COLO668 (cell line): ENCODE results near the gene FBXL4.

Experiments used
- DNase-seq: peaks from one replicate; lab custom pipeline; 2025; ENCODE audit not compliant: unreplicated experiment; lab: John Stamatoyannopoulos, UW

Gene FBXL4

DNA sequence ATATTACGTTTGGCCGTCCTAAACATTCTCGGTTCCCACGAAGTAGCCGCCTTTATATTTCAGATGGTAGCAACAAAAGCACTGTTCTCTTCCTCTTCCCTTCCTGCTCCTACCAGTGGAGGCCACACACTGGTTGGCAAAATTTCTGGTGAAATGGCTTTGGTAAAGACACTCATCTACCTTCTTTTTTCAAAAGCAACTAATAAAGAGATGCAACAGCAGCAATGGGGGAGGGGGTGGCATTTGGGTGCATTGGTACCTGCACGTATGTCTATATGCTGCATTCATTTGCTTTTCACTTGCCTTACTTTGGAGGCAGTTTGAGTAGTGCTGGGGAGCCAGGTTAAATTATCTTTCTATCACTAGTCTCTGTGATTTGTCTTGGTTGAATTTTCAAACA is 107.4 kb downstream of the FBXL4 start:
- DNase-seq, result no peak

GRCh38 chr6:98839781-98840361 is 107.9 kb downstream of the FBXL4 start:
- DNase-seq, result peak; percentile 23

DNA sequence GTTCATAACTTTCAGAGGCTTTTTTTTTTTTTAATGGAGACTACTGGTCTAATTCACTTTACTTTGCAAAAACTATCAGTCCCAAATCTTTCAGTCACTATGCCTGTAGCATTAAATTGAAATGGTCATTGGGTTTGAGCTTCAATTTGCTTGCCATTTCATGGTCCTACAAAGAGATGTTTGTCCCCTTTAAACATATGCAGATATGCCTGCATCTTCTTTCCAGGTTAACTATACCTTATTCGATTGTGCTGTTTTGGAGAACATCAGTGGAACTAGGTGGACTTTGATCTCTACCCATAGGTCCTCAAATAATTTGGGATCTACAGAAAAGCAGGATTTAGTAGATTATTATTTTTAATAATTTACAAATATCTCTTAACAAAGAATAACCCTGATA is 108.8 kb downstream of the FBXL4 start:
- DNase-seq, result no peak

- no peak for DNase-seq
These were observed 109.7 kb downstream of the FBXL4 start for GRCh38 chr6:98838032-98838431.

DNA sequence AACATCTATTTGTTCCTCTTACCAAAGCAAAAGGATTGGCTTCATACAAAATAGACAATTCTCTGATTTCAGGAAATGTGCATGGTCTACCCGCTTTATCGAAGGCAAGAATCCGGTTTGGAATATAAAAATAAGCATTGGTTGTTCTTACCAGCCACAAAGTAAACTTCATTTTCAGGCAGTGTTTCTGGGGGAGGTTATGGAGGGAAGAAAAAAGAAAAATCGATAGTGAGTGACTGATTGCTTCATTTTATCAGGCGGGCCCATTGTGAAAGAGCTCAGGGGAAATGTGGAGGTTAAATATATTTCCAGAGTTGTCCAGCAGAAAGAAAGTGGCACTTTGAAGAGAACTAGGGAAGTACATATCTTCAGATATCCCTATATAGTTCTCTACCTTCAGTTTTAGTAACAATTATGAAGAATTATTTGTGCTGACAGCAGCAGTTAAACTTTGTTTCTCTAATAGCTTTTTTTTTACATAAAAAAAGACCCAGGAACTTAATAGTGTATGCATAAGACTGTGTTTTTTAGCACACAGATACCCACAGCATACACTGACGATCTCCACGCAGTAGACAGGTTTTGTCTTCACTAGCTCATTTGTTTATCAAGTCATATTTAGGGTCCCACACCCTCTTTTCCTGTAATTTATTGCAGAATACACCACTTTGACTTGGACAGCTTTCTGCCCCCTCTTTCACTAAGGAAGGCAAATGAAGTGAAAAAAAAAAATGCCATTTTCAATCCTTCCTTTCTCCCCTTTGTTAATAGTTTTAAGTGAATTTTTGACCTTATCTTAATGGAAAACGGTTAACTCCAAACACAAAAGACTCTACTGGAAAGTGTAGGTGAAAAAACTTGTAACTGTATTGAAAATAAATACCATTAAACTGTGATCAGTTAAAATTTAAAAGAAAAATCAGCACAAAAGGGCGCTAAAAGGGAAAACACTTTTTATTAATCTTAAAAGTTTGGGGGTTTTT is 110.5 kb downstream of the FBXL4 start:
- DNase-seq, result no peak

DNA sequence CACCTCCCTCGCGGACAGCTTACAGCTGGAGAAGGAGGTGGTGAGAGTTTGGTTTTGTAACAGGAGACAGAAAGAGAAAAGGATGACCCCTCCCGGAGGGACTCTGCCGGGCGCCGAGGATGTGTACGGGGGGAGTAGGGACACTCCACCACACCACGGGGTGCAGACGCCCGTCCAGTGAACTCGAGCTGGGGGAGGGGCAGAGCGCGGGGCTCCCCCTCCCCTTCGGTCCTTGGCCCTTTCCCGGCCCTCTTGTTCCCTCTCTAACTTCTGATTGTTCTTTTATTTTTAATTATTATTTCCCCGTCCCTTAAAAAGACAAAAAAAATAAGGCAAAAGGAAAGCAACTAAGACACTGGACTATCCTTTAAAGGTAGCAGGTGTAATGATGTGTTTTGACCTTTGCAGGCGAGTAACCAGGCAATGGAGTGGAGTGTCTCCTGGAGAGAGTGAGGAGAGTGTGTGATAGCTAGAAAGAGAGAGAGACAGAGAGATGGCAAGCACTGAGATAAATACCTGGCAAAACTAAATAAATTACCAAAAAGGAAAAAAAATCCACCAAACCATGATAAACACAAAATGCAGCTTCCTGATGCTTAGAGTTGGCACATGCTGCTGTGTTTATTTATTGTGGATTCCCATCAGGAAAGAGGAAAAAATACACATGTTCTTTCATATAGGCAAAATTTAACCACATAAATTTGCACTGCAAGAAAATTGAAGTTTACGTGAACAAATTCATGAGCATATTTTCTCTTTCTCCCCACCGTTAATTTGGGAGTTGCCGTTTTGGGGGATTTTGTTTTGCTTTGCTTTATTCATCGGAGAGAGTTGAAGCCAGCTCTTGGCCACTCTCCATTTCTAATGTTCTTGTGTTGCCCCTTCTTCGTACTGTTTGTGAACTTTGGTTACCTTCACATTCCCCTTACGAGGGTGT is 111.5 kb downstream of the FBXL4 start:
- peak; percentile 53 for DNase-seq

DNA sequence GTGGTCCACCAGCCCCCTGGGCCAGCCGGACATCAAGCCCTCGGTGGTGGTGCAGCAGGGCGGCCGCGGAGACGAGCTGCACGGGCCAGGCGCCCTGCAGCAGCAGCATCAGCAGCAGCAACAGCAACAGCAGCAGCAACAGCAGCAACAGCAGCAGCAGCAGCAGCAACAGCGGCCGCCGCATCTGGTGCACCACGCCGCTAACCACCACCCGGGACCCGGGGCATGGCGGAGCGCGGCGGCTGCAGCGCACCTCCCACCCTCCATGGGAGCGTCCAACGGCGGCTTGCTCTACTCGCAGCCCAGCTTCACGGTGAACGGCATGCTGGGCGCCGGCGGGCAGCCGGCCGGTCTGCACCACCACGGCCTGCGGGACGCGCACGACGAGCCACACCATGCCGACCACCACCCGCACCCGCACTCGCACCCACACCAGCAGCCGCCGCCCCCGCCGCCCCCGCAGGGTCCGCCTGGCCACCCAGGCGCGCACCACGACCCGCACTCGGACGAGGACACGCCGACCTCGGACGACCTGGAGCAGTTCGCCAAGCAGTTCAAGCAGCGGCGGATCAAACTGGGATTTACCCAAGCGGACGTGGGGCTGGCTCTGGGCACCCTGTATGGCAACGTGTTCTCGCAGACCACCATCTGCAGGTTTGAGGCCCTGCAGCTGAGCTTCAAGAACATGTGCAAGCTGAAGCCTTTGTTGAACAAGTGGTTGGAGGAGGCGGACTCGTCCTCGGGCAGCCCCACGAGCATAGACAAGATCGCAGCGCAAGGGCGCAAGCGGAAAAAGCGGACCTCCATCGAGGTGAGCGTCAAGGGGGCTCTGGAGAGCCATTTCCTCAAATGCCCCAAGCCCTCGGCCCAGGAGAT is 112.4 kb downstream of the FBXL4 start:
- peak; percentile 51 for DNase-seq

GRCh38 chr6:98834060-98835031 is 113.4 kb downstream of the FBXL4 start, which contains the start of gene POU3F2:
TSS of gene POU3F2 (plus strand) at chr6:98834574. CDS start at chr6:98834874, 300 bp downstream.
- DNase-seq, result peak; percentile 94

DNA sequence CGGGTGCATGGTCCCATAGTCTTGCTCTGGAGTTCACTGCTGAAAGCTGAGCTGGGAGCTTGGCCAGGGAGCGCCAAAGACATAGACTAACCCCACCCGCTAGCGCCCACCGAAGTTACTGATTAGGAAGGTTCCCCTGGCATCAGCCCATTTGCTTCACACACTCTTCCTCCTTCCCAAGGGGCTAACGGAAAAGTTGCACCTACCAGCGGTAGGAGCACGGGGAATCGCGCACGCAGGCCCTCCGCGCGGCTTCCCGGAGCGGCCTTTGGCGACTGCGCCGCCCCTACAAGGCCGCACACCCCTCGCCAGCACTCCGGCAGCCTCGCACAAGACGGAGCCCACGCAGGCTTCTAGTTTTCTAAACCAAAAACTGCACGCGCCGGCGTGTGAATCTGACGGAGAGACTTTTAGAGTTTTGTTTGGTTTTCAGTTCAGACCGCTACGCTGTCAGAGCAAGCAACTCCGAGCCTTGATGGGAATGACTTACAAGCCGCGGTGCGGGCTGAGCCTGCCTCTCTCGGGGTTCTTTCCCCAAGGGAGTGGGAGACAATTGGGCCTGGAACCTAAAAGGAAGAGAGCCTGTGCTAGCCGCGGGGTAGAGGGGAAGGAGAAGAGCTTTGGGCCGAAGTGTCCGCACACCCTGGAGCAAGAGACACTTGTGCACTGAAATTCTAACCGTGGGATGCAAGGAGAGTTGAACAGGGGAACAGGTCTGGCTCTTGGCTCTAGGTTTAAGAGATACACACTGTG is 114.3 kb downstream of the FBXL4 start:
- peak; percentile 58 for DNase-seq

DNA sequence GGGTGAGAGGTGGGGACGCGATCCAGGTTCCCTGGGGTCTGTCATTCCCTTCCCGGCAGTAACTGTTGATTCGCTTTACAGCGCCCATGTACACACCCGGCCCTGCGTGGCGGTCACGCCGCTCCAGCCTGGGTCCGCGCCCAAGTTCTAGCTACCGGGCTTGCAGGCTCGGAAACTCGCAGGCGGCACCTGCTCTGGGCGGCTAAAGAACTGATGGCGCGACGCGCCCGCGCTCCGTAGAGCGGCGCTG is 114.8 kb downstream of the FBXL4 start:
- DNase-seq, result peak; percentile 69

DNA sequence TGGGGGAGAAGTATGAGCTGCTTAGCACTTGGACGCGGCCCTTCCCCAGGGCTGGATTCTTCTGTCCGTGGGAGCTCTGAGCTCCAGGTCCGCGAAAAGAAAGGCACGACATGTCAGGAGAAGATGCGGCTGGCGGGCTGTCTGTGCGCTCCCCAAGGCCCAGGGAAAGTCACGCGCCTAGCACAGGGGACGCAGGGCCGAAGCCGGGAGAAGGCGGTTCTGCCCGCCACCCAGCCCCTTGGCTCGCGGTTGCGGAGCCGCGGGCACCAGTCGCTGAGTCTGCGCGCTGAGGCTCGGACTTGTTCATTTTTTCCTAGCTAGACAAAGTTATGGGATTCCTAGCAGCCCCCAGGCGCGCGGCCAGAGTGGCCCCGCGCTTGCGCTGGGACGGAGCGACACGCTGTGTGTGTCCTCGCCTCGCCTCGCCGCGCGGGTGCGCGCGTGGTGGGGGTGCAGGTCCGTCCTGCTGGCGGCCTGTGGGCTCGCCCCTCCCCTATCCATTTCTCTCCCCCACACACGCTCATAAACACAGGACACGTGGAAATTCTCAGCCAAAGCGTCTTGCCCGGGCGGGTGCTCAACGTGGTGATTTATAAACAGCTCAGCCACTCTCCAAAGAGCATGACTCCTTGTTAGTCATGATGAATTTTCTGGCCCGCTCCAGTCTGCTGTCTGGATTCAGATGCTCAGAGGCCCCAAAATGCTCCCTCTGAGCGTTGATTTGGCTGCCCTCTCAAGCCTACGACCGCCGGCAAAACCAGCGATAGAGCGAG is 115.3 kb downstream of the FBXL4 start:
- peak; percentile 75 for DNase-seq

DNA sequence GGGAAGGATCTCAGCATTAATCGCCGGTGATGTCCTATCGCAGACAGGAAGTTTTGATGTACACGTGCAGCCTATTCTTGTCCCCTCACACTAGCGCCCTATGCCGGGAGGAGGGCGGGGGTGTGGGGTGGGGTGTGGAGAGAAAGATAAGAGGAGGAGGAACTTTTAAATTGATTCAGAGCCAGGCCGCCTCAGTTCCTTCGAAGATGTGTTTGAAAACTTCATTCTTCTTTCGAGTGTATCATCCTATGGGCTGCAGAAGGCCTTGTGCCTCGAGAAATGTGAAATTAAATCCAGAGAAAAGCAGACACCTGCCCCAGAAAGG is 115.8 kb downstream of the FBXL4 start:
- no peak for DNase-seq

DNA sequence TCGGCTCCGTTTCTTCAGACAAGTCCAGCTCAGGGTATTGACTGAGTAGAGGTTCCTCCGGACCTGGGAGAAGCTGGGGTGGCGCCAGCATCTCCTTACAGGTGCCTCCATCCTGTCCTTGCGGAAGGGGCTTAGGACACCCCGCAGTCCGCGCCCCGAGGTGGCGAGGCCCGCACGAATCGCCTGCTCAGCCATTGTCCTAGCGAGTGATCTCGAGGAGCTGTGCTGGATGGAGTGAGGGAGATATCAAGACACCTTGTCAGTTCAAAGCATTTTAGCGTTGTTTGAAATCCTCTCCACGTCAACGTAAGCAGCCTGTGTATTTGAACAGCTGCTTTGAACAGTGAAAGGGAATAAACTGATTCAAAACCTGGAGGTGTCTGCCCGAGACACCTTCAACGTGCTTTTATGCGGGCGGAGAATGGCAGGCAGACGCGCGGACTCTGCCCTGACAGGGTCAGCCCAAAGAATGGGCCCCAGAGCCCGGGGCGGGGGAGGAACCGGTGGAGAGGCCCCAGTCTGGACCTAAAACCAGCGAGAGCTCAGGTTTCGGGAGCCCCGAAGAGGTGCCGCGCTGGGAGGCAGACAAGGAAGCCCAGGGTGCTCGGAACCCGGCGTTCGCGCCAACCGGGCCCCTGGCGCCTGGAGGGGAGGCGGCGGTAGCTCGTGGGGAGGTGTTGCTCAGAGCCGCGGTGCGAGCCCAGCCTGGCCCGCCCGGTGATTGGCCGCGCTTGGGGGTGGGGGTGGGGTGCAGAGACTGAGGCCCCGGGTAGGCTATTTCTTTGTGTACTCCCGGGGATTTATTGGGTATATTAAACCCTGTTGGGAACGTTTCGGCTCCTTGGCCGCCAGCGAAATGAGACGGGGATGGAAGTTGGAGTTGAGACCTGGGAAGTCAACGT is 116.4 kb downstream of the FBXL4 start:
- DNase-seq, result peak; percentile 76

DNA sequence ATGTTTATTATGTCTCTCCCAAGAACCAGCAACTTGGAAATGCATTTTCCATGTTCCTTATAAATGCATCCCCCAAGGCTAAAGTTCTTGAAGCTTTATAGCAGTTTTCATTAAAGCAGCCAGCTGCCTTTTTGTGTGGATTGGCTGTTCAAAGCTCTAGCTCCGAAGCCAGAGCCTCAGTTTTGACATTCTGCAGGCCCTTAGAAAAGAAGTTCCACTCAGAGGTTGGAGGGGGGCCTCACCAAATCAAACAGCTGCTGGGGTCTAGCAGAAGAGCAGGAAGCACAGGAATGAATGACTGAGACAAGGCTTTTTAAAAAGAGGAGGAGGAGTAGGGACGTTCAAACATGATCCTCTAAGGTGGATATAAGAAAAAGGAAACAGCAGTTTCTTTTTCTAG is 117.6 kb downstream of the FBXL4 start:
- no peak for DNase-seq

- no peak for DNase-seq
These were observed 118.8 kb downstream of the FBXL4 start for GRCh38 chr6:98828941-98829411.

DNA sequence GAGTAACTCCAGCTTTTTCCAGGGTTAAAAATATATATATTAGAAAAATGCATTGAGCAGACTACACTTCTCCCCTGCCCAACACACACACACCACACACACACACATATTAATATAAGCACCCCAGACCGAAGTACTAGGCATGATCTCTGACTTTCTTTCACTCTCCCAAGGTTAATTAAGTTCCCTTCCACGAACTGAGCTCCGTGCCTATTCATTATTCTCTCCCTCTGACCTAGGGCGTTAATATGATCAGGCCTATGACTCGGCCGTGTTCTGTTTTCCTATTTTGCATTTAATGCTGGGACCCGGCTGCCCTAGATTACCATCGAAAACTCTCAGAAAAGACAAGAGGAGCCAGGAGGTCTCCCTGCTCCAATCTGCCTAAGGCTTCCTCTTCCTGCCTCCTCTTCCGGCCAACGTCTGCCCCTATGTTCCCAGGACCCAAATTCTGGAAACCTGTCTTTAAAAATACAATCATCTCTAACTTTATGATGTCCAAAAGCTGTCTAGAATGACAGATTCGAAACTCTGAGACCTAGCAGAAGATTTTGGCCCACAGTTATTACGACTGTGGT is 119.4 kb downstream of the FBXL4 start:
- no peak for DNase-seq
